B cell (primary cell): ENCODE data around the gene NEAT1. TPM values are rescaled to one million over a fixed set of nuclear protein-coding genes. Genes with fewer than 3 reads are reported as not detected.

ENCODE experiments used
- ATAC-seq: fragments of 200-7000 bp; cut with Tn5 transposase; one replicate; pipeline ENCODE4 v1.10.0; 2021; ENCODE audit warnings: low read depth, mild to moderate bottlenecking, moderate number of reproducible peaks, moderate library complexity
- CTCF ChIA-PET: fragments of 350-600 bp; sonication (Branson Sonifier 250); formaldehyde crosslinking; loops from one replicate; lab custom pipeline; 2021; ENCODE audit warnings: antibody characterized with exemption, inconsistent platforms; lab: Charles Lee
- POLR2A ChIA-PET: fragments of 350-600 bp; sonication (Branson Sonifier 250); formaldehyde crosslinking; loops from one replicate; lab custom pipeline; 2021; ENCODE audit warnings: antibody characterized with exemption; lab: Charles Lee
- DNase-seq: peaks from one replicate; pipeline ENCODE4 v3.0.0; 2013
- H2AFZ ChIP-seq: 2 replicates; pipeline ENCODE4 v1.6.1; 2012; ENCODE audit warnings: mild to moderate bottlenecking, low read depth, low read length; ENCODE audit not compliant: insufficient read depth, poor library complexity, severe bottlenecking
- H3K27ac ChIP-seq, 2 donors: 1 replicate in 1 of 2; 2 replicates in 1 of 2; pipeline ENCODE4 v1.5.1; 2012 to 2013; ENCODE audit warnings: low read length in 2 of 2, mild to moderate bottlenecking in 2 of 2, moderate library complexity in 1 of 2
- H3K27me3 ChIP-seq, 4 experiments: fragments of 200-600 bp in 1 of 4; sonication (generic) in 1 of 4; replicated peaks in 1 of 4; 1 replicate in 2 of 4; 2 replicates in 2 of 4; pipeline versions ENCODE4 v1.6.1 to v1.7.0; 2013 to 2016; ENCODE audit warnings: low read length in 3 of 4, mild to moderate bottlenecking in 2 of 4, mixed read lengths in 1 of 4, moderate library complexity in 1 of 4; ENCODE audit not compliant: insufficient read depth in 4 of 4, control insufficient read depth in 3 of 4; ENCODE audit errors: control extremely low read depth in 1 of 4
- H3K36me3 ChIP-seq, 2 experiments: replicated peaks in 1 of 2; 1 replicate in 1 of 2; 2 replicates in 1 of 2; pipeline versions ENCODE4 v1.6.1 to v1.7.1; 2013; ENCODE audit warnings: low read length in 1 of 2; ENCODE audit not compliant: insufficient read depth in 2 of 2, control insufficient read depth in 1 of 2; ENCODE audit errors: control extremely low read depth in 1 of 2, extremely low read depth in 1 of 2
- H3K4me1 ChIP-seq, 2 donors: fragments of 200-600 bp in 1 of 2; sonication (generic) in 1 of 2; 1 replicate in 1 of 2; 2 replicates in 1 of 2; pipeline versions ENCODE4 v1.5.1 to v1.6.1; 2013 to 2017; ENCODE audit warnings: low read length in 2 of 2; ENCODE audit not compliant: control insufficient read depth in 2 of 2, insufficient read depth in 2 of 2
- H3K4me2 ChIP-seq: replicated peaks from 2 replicates; pipeline ENCODE3; 2012; ENCODE audit warnings: mild to moderate bottlenecking, low read depth, low read length; ENCODE audit not compliant: poor library complexity, severe bottlenecking
- H3K4me3 ChIP-seq, 5 experiments: fragments of 200-600 bp in 1 of 5; sonication (generic) in 1 of 5; 1 replicate in 3 of 5; 2 replicates in 2 of 5; pipeline versions ENCODE4 v1.5.1 to v1.7.0; 2011 to 2016; ENCODE audit warnings: low read length in 4 of 5, mild to moderate bottlenecking in 4 of 5, low read depth in 2 of 5, control low read depth in 1 of 5, moderate library complexity in 1 of 5; ENCODE audit not compliant: insufficient read depth in 1 of 5; ENCODE audit errors: control extremely low read depth in 1 of 5, extremely low read depth in 1 of 5
- H3K79me2 ChIP-seq: fragments of 200-600 bp; sonication (generic); one replicate; pipeline ENCODE4 v1.6.0; 2016; ENCODE audit warnings: low read length; ENCODE audit not compliant: control insufficient read depth, insufficient read depth
- H3K9ac ChIP-seq: fragments of 200-600 bp; sonication (generic); 2 replicates; pipeline ENCODE4 v1.6.1; 2017; ENCODE audit warnings: mild to moderate bottlenecking, low read length, moderate library complexity
- H3K9me3 ChIP-seq, 3 donors: one replicate each; pipeline versions ENCODE4 v1.6.1 to v1.7.1; 2013; ENCODE audit warnings: low read length in 2 of 3; ENCODE audit not compliant: control insufficient read depth in 2 of 3, insufficient read depth in 1 of 3; ENCODE audit errors: control extremely low read depth in 1 of 3
- H4K20me1 ChIP-seq: 2 replicates; pipeline ENCODE4 v1.6.0; 2012; ENCODE audit warnings: mild to moderate bottlenecking, low read length; ENCODE audit not compliant: insufficient read depth, control insufficient read depth, poor library complexity, severe bottlenecking
- H3K27ac Mint-ChIP-seq: one replicate; pipeline ENCODE4 v1.8.0; 2021; ENCODE audit warnings: mixed read lengths
- H3K27me3 Mint-ChIP-seq: one replicate; pipeline ENCODE4 v1.8.0; 2021; ENCODE audit warnings: mixed read lengths
- H3K4me1 Mint-ChIP-seq: one replicate; pipeline ENCODE4 v1.8.0; 2021; ENCODE audit warnings: mixed read lengths
- H3K4me3 Mint-ChIP-seq: one replicate; pipeline ENCODE4 v1.8.0; 2021; ENCODE audit warnings: mixed read lengths
- H3K9me3 Mint-ChIP-seq: one replicate; pipeline ENCODE4 v1.8.0; 2022; ENCODE audit warnings: mixed read lengths; ENCODE audit not compliant: insufficient read depth
- EZH2 ChIP-seq: IDR thresholded peaks from 2 replicates; pipeline ENCODE4 v1.6.1; 2012; ENCODE audit warnings: borderline replicate concordance, low read depth, mild to moderate bottlenecking, moderate library complexity, low read length; ENCODE audit not compliant: insufficient read depth, poor library complexity, severe bottlenecking
- WGBS: methylation state at CpG from one replicate; pipeline ENCODE4 v1.1.5; 2013; ENCODE audit warnings: missing lambda C conversion rate; ENCODE audit not compliant: insufficient coverage; 5-methylcytosine and 5-hydroxymethylcytosine counted together
- intact Hi-C: fragments of 100-400 bp; cut with micrococcal nuclease; formaldehyde crosslinking; loops from one replicate; pipeline ENCODE4 v1.10.0; 2022
- polyA plus RNA-seq: library from polyadenylated mRNA; depleted of rRNA; stranded (reverse); fragments of >200 nt; gene quantifications from 2 replicates; pipeline ENCODE4 v1.2.3, GENCODE V29; 2012
- total RNA-seq, 2 donors: library from RNA; stranded (reverse); fragments of 120-200 nt in 1 of 2; gene quantifications; 1 replicate in 1 of 2; 2 replicates in 1 of 2; pipeline versions ENCODE4 v1.2.3 to v1.2.4, GENCODE V29; 2013 to 2022
- TF ChIP-seq, protein P1 (sequence below): fragments of 200-600 bp; IDR thresholded peaks from one replicate; pipeline ENCODE4 v1.8.0; 2022; ENCODE audit warnings: antibody characterized with exemption, mild to moderate bottlenecking

The NEAT1 gene
- total and polyA plus RNA-seq, 2 donors (not counting 1 experiment from before 2014, with no cell fraction given) = 66.7 to 1,642 TPM

DNA sequence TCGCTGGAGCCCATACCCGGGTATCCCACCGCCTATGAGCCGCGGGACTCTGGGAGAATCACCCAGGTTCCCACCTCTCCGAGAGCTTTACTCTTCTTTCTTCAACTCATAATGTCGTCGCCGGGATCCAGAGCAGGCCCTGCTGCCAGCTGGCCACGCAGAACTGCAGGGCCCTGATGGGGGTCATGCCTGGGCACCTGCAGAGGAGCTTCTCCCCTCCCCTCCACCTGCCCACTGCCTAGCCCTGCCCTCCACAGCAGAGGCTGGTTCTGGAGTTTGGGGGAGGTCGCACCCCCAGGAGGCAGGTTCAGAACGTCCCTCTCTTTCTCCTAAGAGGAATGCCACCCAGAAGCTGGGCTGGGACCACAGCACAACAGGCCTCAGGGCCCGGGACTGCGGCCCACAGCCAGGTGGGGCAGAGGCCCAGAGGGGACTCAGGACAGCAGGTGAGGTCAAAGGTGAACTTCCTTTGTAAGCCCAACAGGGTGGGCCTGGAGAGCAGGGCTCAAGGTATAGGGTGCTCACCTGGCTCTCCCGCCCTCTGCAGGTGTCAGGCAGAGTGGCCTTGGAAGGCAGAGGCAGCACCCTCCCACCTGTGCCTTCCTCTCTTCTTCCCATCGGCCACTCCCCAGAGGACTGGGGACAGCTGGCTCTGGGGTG lies 42.0 kb upstream of the NEAT1 start:
- no peak overlapping the region for H3K4me3 ChIP-seq
- Mint-ChIP-seq H3K9me3 (no peaks in the 10 kb centered on the region), H3K4me1 (peaks cover 58% of the 10 kb centered on the region), H3K4me3 (no peak overlapping the region), H3K27ac (peak overlapping the region; percentile 98), H3K27me3 (no peaks in the 10 kb centered on the region)
- no peak overlapping the region for H2AFZ ChIP-seq
- WGBS = 96% methylated on average over 16 of the region's 16 CpGs
- intact Hi-C loops = loop anchor here (5.0 kb wide), 1 partner anchor 192 kb away; the partner anchor contains the start of genes FAM89B and ZNRD2
- TF ChIP-seq EZH2 = no peak
- TF ChIP-seq, protein P1, sequence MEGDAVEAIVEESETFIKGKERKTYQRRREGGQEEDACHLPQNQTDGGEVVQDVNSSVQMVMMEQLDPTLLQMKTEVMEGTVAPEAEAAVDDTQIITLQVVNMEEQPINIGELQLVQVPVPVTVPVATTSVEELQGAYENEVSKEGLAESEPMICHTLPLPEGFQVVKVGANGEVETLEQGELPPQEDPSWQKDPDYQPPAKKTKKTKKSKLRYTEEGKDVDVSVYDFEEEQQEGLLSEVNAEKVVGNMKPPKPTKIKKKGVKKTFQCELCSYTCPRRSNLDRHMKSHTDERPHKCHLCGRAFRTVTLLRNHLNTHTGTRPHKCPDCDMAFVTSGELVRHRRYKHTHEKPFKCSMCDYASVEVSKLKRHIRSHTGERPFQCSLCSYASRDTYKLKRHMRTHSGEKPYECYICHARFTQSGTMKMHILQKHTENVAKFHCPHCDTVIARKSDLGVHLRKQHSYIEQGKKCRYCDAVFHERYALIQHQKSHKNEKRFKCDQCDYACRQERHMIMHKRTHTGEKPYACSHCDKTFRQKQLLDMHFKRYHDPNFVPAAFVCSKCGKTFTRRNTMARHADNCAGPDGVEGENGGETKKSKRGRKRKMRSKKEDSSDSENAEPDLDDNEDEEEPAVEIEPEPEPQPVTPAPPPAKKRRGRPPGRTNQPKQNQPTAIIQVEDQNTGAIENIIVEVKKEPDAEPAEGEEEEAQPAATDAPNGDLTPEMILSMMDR = no peak
- peak overlapping the region in 1 of 2 donors; percentile 50 for H3K27ac ChIP-seq
- CTCF ChIA-PET = interaction anchor here (0.8 to 12.5 kb wide), 10 partner anchors 16 to 172 kb away, joined by 3 to 252 read pairs (median 5); partner anchors contain the start of genes CDC42EP2 and MALAT1
- no peak overlapping the region for H3K4me2 ChIP-seq
- DNase-seq = no peak
- H3K9me3 ChIP-seq = no peaks in the 10 kb centered on the region
- ATAC-seq = no peak
- H3K79me2 ChIP-seq = peaks cover 51% of the 10 kb centered on the region
- POLR2A ChIA-PET = interaction anchor here (0.6 to 7.2 kb wide), 5 partner anchors 27 to 128 kb away, joined by 3 to 107 read pairs (median 49); partner anchors contain the start of genes MALAT1 and NEAT1
- H3K27me3 ChIP-seq = no peaks in the 10 kb centered on the region
- peaks cover 30 to 67% of the 10 kb centered on the region in 2 donors for H3K4me1 ChIP-seq
- H3K36me3 ChIP-seq = peaks cover 0 to 15% of the 10 kb centered on the region in 2 experiments
- H4K20me1 ChIP-seq = no peaks in the 10 kb centered on the region
- no peak overlapping the region for H3K9ac ChIP-seq

- H3K9me3 ChIP-seq = no peaks in the 10 kb centered on the region
- peaks cover 0 to 13% of the 10 kb centered on the region in 2 experiments for H3K36me3 ChIP-seq
- DNase-seq (no peak), ATAC-seq (no peak)
- Mint-ChIP-seq H3K9me3 (no peaks in the 10 kb centered on the region), H3K27me3 (no peaks in the 10 kb centered on the region), H3K4me1 (peaks cover 59% of the 10 kb centered on the region), H3K27ac (peak overlapping the region; percentile 98), H3K4me3 (peak overlapping the region; percentile 92)
- 8% methylated on average over 2 of the region's 6 CpGs for WGBS
- peaks cover 33 to 71% of the 10 kb centered on the region in 2 donors for H3K4me1 ChIP-seq
- H2AFZ ChIP-seq = peak overlapping the region; percentile 88
- H3K9ac ChIP-seq = peak overlapping the region; percentile 87
- H3K4me3 ChIP-seq = peak overlapping the region; percentile 36 to 81 (median 61)
- ChIA-PET POLR2A (interaction anchor here (0.6 to 7.2 kb wide), 11 partner anchors 26 to 132 kb away, joined by 3 to 107 read pairs (median 6); partner anchors contain the start of genes MALAT1 and NEAT1), CTCF (interaction anchor here (0.5 to 12.5 kb wide), 19 partner anchors 14 to 184 kb away, joined by 3 to 252 read pairs (median 4); partner anchors contain the start of gene MALAT1)
- H3K4me2 ChIP-seq = peak overlapping the region; percentile 100
- TF ChIP-seq, protein P1 = no peak
- peaks cover 58% of the 10 kb centered on the region for H3K79me2 ChIP-seq
- no peaks in the 10 kb centered on the region for H3K27me3 ChIP-seq
- H4K20me1 ChIP-seq = no peaks in the 10 kb centered on the region
- intact Hi-C loops = loop anchor here (1.0 to 5.0 kb wide), 11 partner anchors 15 to 191 kb away; partner anchors contain the start of genes FAM89B, TIGD3 and ZNRD2
- peak overlapping the region; percentile 91 for H3K27ac ChIP-seq
These were observed 40.9 kb upstream of the NEAT1 start for GRCh38 chr11:65381716-65382032.
